Measurements from ENCODE around the gene TLE7.

The TLE7 gene

GRCh38 chr16:71402007-71402406, 39.8 kb downstream of the TLE7 start:
- H3K79me2 ChIP-seq (ENCODE audit: insufficient read depth, low read length), result no peaks in the 10 kb centered on the region
- H3K4me2 ChIP-seq (ENCODE audit: low read depth, low read length, poor library complexity, severe bottlenecking), result no peak overlapping the region
- no peak for TF ChIP-seq EZH2phosphoT487 (conservative IDR thresholded peaks at IDR 0.05; ENCODE audit: low read length)
- TF ChIP-seq CTCF (IDR thresholded peaks at IDR 0.05; ENCODE audit: insufficient read depth, low read length, poor library complexity, severe bottlenecking), result no peak
- H3K27ac ChIP-seq (ENCODE audit: low read depth, low read length), result no peak overlapping the region
- no peak overlapping the region for H3K4me3 ChIP-seq (ENCODE audit: insufficient read depth, low read length, poor library complexity, severe bottlenecking)
- H3K27me3 ChIP-seq (ENCODE audit: low read length), result no peaks in the 10 kb centered on the region
- H3F3A ChIP-seq (ENCODE audit: insufficient read depth), result no peaks in the 10 kb centered on the region
- no peaks in the 10 kb centered on the region for H3K9me3 ChIP-seq (ENCODE audit: insufficient read depth, low read length)
- no peaks in the 10 kb centered on the region for H3K36me3 ChIP-seq (ENCODE audit: low read length)
- H3K9ac ChIP-seq (ENCODE audit: low read length), result no peak overlapping the region
- H3K9me2 ChIP-seq (replicated peaks; ENCODE audit: insufficient read depth, low read length), result no peaks in the 10 kb centered on the region
- no peak overlapping the region for H2AFZ ChIP-seq (ENCODE audit: low read depth, low read length, severe bottlenecking)
- no peaks in the 10 kb centered on the region for H4K20me1 ChIP-seq (ENCODE audit: low read depth, low read length)

GRCh38 chr16:71399801-71400563, 41.9 kb downstream of the TLE7 start:
- H3K9me3 ChIP-seq (ENCODE audit: insufficient read depth, low read length), result no peaks in the 10 kb centered on the region
- no peak overlapping the region for H3K27ac ChIP-seq (ENCODE audit: low read depth, low read length)
- no peaks in the 10 kb centered on the region for H3K36me3 ChIP-seq (ENCODE audit: low read length)
- no peaks in the 10 kb centered on the region for H3K27me3 ChIP-seq (ENCODE audit: low read length)
- H3K79me2 ChIP-seq (ENCODE audit: insufficient read depth, low read length), result no peaks in the 10 kb centered on the region
- TF ChIP-seq EZH2phosphoT487 (conservative IDR thresholded peaks at IDR 0.05; ENCODE audit: low read length) (no peak), CTCF (IDR thresholded peaks at IDR 0.05; ENCODE audit: insufficient read depth, low read length, poor library complexity, severe bottlenecking) (no peak)
- no peaks in the 10 kb centered on the region for H3K9me2 ChIP-seq (replicated peaks; ENCODE audit: insufficient read depth, low read length)
- no peak overlapping the region for H2AFZ ChIP-seq (ENCODE audit: low read depth, low read length, severe bottlenecking)
- no peak overlapping the region for H3K4me3 ChIP-seq (ENCODE audit: insufficient read depth, low read length, poor library complexity, severe bottlenecking)
- H3K9ac ChIP-seq (ENCODE audit: low read length), result no peak overlapping the region
- H3K4me2 ChIP-seq (ENCODE audit: low read depth, low read length, poor library complexity, severe bottlenecking), result no peak overlapping the region
- H3F3A ChIP-seq (ENCODE audit: insufficient read depth), result no peaks in the 10 kb centered on the region
- H4K20me1 ChIP-seq (ENCODE audit: low read depth, low read length), result no peaks in the 10 kb centered on the region

GRCh38 chr16:71396594-71396993, 45.3 kb downstream of the TLE7 start:
- Histone ChIP-seq H3K27me3 (ENCODE audit: low read length) (no peaks in the 10 kb centered on the region), H3F3A (ENCODE audit: insufficient read depth) (no peaks in the 10 kb centered on the region), H3K9ac (ENCODE audit: low read length) (no peak overlapping the region), H4K20me1 (ENCODE audit: low read depth, low read length) (no peaks in the 10 kb centered on the region), H3K27ac (ENCODE audit: low read depth, low read length) (no peak overlapping the region), H3K36me3 (ENCODE audit: low read length) (no peaks in the 10 kb centered on the region), H2AFZ (ENCODE audit: low read depth, low read length, severe bottlenecking) (no peak overlapping the region), H3K79me2 (ENCODE audit: insufficient read depth, low read length) (no peaks in the 10 kb centered on the region), H3K4me2 (ENCODE audit: low read depth, low read length, poor library complexity, severe bottlenecking) (no peak overlapping the region), H3K9me3 (ENCODE audit: insufficient read depth, low read length) (no peaks in the 10 kb centered on the region), H3K4me3 (ENCODE audit: insufficient read depth, low read length, poor library complexity, severe bottlenecking) (no peak overlapping the region), H3K9me2 (replicated peaks; ENCODE audit: insufficient read depth, low read length) (no peaks in the 10 kb centered on the region)
- TF ChIP-seq CTCF (IDR thresholded peaks at IDR 0.05; ENCODE audit: insufficient read depth, low read length, poor library complexity, severe bottlenecking), result no peak
- TF ChIP-seq EZH2phosphoT487 (conservative IDR thresholded peaks at IDR 0.05; ENCODE audit: low read length), result no peak

Data from SU-DHL-6 (cell line).